Aorta (tissue), 5 donors: ENCODE results near the gene SLC25A18. TPM values are rescaled to one million over a fixed set of nuclear protein-coding genes. Genes with fewer than 3 reads are reported as not detected.
"Not testable (repeated sequence)": the region's sequence is repeated elsewhere in the genome, so short reads cannot be mapped to it uniquely, and the experiment has no call there.

Source experiments
- ATAC-seq: fragments of 200-7000 bp; cut with Tn5 transposase; one replicate; pipeline ENCODE4 v1.9.1; 2022; ENCODE audit warnings: moderate library complexity; ENCODE audit not compliant: low FRiP score
- DNase-seq, 2 donors: peaks; one replicate each; pipeline ENCODE4 v3.0.0-alpha.2; 2020
- H3K27ac ChIP-seq, 2 donors: one replicate each; pipeline ENCODE4 v1.5.1; 2013; ENCODE audit warnings: low read length in 2 of 2, mild to moderate bottlenecking in 2 of 2, moderate library complexity in 2 of 2, control low read depth in 1 of 2, inconsistent platforms in 1 of 2, low read depth in 1 of 2
- H3K27me3 ChIP-seq, 2 donors: one replicate each; pipeline ENCODE4 v1.6.1; 2013; ENCODE audit warnings: control low read depth in 1 of 2, low read length in 1 of 2, mild to moderate bottlenecking in 1 of 2, moderate library complexity in 1 of 2; ENCODE audit not compliant: insufficient read depth in 2 of 2, control insufficient read depth in 1 of 2
- H3K36me3 ChIP-seq, 2 donors: one replicate each; pipeline ENCODE4 v1.6.1; 2013; ENCODE audit warnings: control low read depth in 1 of 2, low read length in 1 of 2, mild to moderate bottlenecking in 1 of 2; ENCODE audit not compliant: insufficient read depth in 2 of 2, control insufficient read depth in 1 of 2
- H3K4me1 ChIP-seq, 2 donors: one replicate each; pipeline ENCODE4 v1.6.1; 2013; ENCODE audit warnings: low read length in 2 of 2, control low read depth in 1 of 2, mild to moderate bottlenecking in 1 of 2, moderate library complexity in 1 of 2; ENCODE audit not compliant: insufficient read depth in 2 of 2, control insufficient read depth in 1 of 2
- H3K4me3 ChIP-seq, 2 donors: one replicate each; pipeline ENCODE4 v1.5.1; 2013; ENCODE audit warnings: low read length in 2 of 2, control low read depth in 1 of 2, mild to moderate bottlenecking in 1 of 2
- H3K9me3 ChIP-seq: one replicate; pipeline ENCODE4 v1.6.1; 2013; ENCODE audit warnings: mild to moderate bottlenecking, low read length; ENCODE audit not compliant: control insufficient read depth
- WGBS, 2 donors: extraction: QIAGEN DNeasy Blood & Tissue Kit; methylation state at CpG; one replicate each; pipeline ENCODE4 v1.1.7; 2013; 5-methylcytosine and 5-hydroxymethylcytosine counted together
- intact Hi-C, 2 donors: fragments of 100-400 bp; cut with DNase I; formaldehyde crosslinking; loops; one replicate each; pipeline versions ENCODE4 v1.14.2 to v1.15.0; 2022
- polyA plus RNA-seq, 2 donors: library from polyadenylated mRNA; stranded (reverse); fragments of 200-250 nt; gene quantifications; one replicate each; pipeline ENCODE4 v1.2.3, GENCODE V29; 2013
- total RNA-seq, 2 donors: library from RNA; stranded (reverse); fragmentation: NEBNext Ultra II Directional; extraction: Animal tissue kit (Norgen Biotek cat#: 25700); gene quantifications; one replicate each; pipeline ENCODE4 v1.2.1, GENCODE V29; 2021
- donor health status: healthy with polysubstance abuse.
- donor health status: Bipolar disorder and iron deficiency.
- donor health status: DM: no; HTN: no; CAD: no.
- donor health status: DM: no; HTN: no; CAD: no.
- donor health status: DM: yes; HTN: yes; CAD: no.

The SLC25A18 gene
- total and polyA plus RNA-seq, 4 donors = 0.18 to 0.52 (median 0.33) TPM; not detected in 1

DNA sequence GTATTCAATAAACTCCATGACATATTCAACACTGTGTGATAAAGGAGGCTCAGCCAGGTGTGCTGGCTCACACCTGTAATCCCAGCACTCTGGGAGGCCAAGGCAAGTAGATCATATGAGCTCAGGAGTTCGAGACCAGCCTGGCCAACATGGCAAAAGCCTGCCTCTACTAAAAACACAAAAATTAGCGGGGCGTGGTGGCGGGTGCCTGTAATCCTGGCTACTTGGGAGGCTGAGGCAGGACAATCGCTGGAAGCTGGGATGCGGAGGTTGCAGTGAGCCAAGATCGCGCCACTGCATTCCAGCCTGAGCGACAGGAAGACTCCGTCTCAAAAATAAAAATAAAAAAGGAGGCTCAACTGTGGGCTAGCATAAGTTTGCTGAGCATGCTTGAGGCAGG is 4.1 kb upstream of the SLC25A18 start:
- H3K36me3 ChIP-seq = no peaks in the 10 kb centered on the region
- H3K9me3 ChIP-seq = no peaks in the 10 kb centered on the region
- intact Hi-C loops = no loop called here
- H3K27me3 ChIP-seq = no peaks in the 10 kb centered on the region
- H3K4me1 ChIP-seq = no peaks in the 10 kb centered on the region
- DNase-seq (no peak), ATAC-seq (no peak)
- no peak overlapping the region for H3K4me3 ChIP-seq
- H3K27ac ChIP-seq = no peak overlapping the region
- 85 to 90% methylated on average over 10 of the region's 10 CpGs for WGBS, 2 donors

DNA sequence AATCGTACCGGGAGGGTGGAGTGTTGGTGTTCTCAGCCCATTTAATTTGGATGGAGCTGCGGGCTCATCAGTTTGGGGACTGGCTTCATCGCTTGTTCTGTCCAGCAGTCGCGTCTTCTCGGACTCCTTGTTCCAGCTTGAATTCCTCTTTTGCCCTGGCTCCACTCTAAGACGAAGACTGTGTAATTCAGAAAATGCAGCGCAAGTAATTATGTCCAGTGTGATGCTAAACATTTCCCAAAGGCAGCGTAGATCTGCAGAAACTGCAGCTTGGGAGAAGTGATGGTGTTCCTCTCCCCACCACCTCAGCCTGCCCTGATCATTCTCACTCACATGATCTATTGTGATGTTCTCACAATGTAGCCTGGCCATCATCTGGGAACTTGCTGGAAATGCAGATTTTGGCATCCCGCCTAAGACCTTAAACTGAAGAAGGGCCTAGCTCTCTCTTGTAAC is 666 bp downstream of the SLC25A18 start:
- Histone ChIP-seq H3K9me3 (no peaks in the 10 kb centered on the region), H3K27me3 (no peaks in the 10 kb centered on the region), H3K4me3 (no peak overlapping the region), H3K27ac (no peak overlapping the region), H3K36me3 (no peaks in the 10 kb centered on the region), H3K4me1 (no peaks in the 10 kb centered on the region)
- DNase-seq (no peak), ATAC-seq (peak; percentile 61)
- intact Hi-C loops = no loop called here
- 75% methylated on average over 11 of the region's 11 CpGs for WGBS, 2 donors

DNA sequence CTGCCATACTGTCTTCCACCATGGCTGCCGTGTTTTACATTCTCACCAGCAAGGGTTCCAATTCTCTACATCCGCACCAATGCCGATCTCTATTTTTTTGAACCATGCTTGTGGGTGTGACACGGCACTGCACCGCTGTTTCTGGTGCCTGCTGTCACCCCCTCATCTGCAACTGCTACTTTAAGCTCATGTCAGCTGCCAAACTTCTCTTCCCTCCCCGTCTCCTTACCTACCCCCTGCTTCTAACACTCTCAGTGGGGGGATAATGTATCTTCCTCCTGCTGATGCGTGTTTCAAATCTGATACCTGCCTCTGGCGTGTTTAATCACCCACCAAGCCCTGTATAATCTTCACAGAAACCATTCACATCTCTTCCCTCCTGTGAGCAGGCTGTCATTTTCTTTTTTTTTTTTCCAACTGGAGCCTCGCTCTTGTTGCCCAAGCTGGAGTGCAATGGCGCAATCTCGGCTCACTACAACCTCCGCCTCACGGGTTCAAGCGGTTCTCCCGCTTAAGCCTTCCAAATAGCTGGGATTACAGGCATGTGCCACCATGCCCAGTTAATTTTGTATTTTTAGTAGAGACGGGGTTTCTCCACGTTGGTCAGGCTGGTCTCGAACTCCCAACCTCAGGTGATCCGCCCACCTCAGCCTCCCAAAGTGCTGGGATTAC is 2.9 kb downstream of the SLC25A18 start:
- intact Hi-C loops, H3K9me3 ChIP-seq, H3K4me1 ChIP-seq, H3K36me3 ChIP-seq, H3K27me3 ChIP-seq, DNase-seq, H3K27ac ChIP-seq, ATAC-seq, H3K4me3 ChIP-seq: not testable (repeated sequence)
- 93 to 95% methylated on average over 19 of the region's 19 CpGs for WGBS, 2 donors

DNA sequence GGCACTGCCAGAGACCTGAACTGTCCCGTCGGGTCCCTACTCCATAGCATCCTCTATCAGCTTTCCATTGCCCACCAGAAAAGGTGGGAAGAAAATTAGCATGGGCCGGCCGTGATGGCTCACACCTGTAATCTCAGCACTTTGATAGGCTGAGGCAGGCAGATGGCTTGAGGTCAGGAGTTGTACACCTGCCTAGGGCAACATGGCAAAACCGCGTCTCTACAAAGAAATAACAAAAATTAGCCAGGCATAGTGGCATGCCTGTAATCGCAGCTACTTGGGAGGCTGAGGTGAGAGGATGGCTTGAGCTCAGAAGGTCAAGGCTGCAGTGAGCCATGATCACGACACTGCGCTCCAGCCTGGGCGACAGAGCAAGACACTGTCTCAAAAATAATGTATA is 3.5 kb downstream of the SLC25A18 start:
- ATAC-seq = no peak
- Histone ChIP-seq H3K27ac (no peak overlapping the region), H3K27me3 (no peaks in the 10 kb centered on the region), H3K4me3 (no peak overlapping the region), H3K9me3 (no peaks in the 10 kb centered on the region), H3K4me1 (no peaks in the 10 kb centered on the region), H3K36me3 (no peaks in the 10 kb centered on the region)
- WGBS, 2 donors = 68% methylated on average over 10 of the region's 10 CpGs
- intact Hi-C loops = no loop called here
- no peak for DNase-seq

DNA sequence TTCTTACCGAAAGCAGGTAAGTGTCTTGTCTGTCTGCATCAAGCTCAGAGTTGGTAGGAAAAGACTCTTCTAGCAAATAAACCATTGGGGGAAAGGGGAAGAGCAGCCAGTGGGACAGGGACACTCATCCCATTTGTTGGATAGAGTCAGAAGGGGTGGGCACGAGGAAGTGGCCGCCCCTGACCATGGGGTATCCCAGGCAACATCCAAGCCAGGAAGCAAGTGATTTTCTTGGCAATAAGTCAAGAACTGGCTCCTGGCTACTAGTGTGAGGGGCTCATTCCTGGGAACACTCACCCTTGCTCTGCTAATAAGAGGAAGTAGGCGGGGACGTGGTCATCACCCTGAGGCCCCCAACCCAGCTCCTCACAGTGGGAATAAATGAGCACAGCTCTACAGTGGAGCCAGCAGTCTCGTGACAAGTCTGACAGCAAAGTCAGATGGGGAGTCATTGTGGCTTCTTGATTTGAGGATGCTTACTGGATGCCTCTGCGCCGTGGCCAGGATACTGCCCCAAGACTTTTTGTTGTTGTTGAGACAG is 6.7 kb downstream of the SLC25A18 start:
- Histone ChIP-seq H3K4me3 (no peak overlapping the region), H3K27me3 (no peaks in the 10 kb centered on the region), H3K9me3 (no peaks in the 10 kb centered on the region), H3K4me1 (no peaks in the 10 kb centered on the region), H3K36me3 (no peaks in the 10 kb centered on the region), H3K27ac (no peak overlapping the region)
- intact Hi-C loops = no loop called here
- no peak for DNase-seq
- peak; percentile 24 for ATAC-seq
- 32 to 38% methylated on average over 8 of the region's 8 CpGs for WGBS, 2 donors

DNA sequence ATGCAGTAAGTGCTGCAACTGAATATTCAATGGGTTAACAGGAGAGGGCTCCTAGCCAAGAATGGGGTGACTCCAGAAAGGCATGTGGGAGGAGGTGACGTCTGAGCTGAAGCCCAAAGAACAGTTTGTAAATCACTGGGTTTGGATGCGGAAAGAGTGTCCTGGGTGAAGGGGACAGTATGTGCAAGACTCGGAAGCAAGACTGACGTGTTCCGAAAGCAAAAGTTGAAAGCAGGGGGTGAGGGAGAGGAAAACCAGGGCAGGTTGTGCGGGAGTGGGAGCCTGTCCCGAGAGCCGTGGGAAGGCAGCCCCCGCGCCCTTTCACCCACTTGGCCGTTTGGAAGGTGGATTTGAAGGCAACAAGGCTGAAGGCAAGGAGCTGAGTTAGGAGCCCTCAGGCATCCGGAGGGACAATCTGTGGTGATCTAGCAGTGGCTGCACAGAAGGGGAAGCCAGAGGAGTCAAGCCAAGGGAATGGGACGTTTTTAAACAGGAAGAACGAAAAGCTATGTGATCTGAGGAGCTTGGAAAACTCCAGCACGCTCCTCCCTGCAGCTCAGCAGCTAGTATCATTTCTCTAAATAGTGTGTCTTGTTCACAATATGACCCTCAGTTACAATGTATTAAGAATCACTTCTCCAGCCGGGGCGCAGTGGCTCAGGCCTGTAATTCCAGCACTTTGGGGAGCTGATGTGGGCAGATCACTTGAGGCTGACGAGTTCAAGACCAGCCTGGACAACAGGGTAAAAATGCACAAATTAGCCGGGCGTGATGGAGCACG is 7.7 kb downstream of the SLC25A18 start:
- Histone ChIP-seq H3K27me3 (no peaks in the 10 kb centered on the region), H3K9me3 (no peaks in the 10 kb centered on the region), H3K36me3 (no peaks in the 10 kb centered on the region), H3K4me1 (no peaks in the 10 kb centered on the region), H3K27ac (peak overlapping the region in 1 of 2 donors; percentile 77), H3K4me3 (peak overlapping the region; percentile 14 to 43)
- 18 to 20% methylated on average over 21 of the region's 21 CpGs for WGBS, 2 donors
- DNase-seq = peak in 1 of 2 donors; percentile 86
- ATAC-seq = peak; percentile 79
- intact Hi-C loops = no loop called here

DNA sequence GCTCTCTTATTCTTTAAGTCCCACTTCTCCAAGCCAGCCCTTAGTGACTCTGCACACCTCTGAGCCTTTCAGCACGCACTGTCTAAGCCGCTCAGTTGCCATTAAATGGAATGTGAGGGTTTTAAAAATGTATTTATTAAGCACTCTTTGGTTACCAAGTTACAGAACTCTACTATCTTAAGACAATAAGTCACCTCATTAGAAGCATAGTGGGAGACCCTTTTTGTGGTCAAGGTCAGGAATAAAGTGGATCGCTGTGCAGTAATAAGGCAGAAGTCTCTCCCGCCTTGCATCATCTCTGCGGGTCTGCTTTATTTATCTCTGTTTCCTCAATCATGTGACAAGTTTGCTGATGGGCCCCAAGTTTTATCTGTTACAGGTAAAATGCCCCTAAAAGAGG is 11.9 kb downstream of the SLC25A18 start:
- no peak for DNase-seq
- no peaks in the 10 kb centered on the region for H3K36me3 ChIP-seq
- no peak for ATAC-seq
- H3K27ac ChIP-seq = no peak overlapping the region
- WGBS, 2 donors = 88 to 91% methylated on average over 5 of the region's 5 CpGs
- H3K4me3 ChIP-seq = no peak overlapping the region
- no peaks in the 10 kb centered on the region for H3K9me3 ChIP-seq
- H3K4me1 ChIP-seq = no peaks in the 10 kb centered on the region
- intact Hi-C loops = no loop called here
- H3K27me3 ChIP-seq = no peaks in the 10 kb centered on the region

DNA sequence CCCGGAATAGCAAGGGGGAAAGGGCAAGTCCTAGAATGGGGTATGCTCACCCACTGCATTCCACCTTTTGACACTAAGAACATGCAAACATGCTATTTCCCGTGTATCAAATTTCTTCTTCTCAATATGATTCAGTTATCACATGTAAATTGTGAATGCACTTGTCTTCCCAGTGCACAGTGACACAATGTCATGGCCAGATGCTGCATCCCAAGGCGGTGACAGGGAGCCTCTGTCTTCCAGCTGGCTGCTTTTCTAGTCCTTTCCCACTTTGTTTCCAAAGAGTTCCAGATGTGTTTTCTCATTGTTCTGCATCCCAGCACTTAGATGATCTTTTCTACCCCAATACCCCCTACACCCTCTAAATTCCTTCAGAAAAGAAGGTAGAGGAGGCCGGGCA is 12.4 kb downstream of the SLC25A18 start:
- no peak for DNase-seq
- Histone ChIP-seq H3K4me3 (no peak overlapping the region), H3K27ac (no peak overlapping the region), H3K4me1 (no peaks in the 10 kb centered on the region), H3K36me3 (no peaks in the 10 kb centered on the region), H3K9me3 (no peaks in the 10 kb centered on the region), H3K27me3 (no peaks in the 10 kb centered on the region)
- WGBS, 2 donors = 87 to 93% methylated on average over 4 of the region's 4 CpGs
- intact Hi-C loops = no loop called here
- no peak for ATAC-seq

DNA sequence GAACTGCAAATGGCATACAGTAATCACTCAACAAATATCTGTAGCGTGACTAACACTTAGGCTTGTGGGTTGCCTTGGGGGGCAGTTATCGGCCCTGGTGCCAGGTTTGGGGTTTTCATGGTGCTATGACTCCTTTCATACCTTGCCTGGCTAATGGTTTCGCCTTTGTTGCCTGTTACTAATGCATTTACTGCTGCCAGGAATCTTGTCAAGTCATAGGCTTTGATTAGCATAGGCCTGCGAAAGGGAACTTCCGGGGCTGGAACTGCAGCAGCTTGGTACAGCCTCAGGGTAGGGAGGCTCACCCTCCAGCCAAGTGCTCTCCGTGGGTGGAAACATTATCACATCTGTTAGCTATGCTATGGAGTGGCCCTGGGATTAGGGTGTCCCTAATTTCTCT is 13.2 kb downstream of the SLC25A18 start:
- Histone ChIP-seq H3K27ac (no peak overlapping the region), H3K9me3 (no peaks in the 10 kb centered on the region), H3K27me3 (no peaks in the 10 kb centered on the region), H3K4me3 (no peak overlapping the region), H3K4me1 (no peaks in the 10 kb centered on the region), H3K36me3 (no peaks in the 10 kb centered on the region)
- no peak for ATAC-seq
- WGBS, 2 donors = 68% methylated on average over 6 of the region's 6 CpGs
- intact Hi-C loops = no loop called here
- DNase-seq = peak in 1 of 2 donors; percentile 43
